HL-60 (cell line): ENCODE data around the gene DBP.

ENCODE experiments used
- DNase-seq, 2 experiments: peaks; one replicate each; pipeline ENCODE4 v3.0.0-alpha.2; 2010 to 2020; ENCODE audit warnings: low read depth in 1 of 2, low spot score in 1 of 2
- H3K27ac ChIP-seq: fragments of 250-450 bp; sonication (Bioruptor Pico); replicated peaks from 2 replicates; pipeline ENCODE4 v1.5.1; 2020; ENCODE audit warnings: mild to moderate bottlenecking, moderate library complexity
- H3K27me3 ChIP-seq: fragments of 250-450 bp; sonication (Bioruptor Pico); 2 replicates; pipeline ENCODE4 v1.5.1; 2021; ENCODE audit warnings: mild to moderate bottlenecking, moderate library complexity; ENCODE audit not compliant: insufficient read depth, poor library complexity, severe bottlenecking
- H3K4me3 ChIP-seq: replicated peaks from 2 replicates; pipeline ENCODE4 v1.5.1; 2011; ENCODE audit warnings: mild to moderate bottlenecking, control low read depth, low read length; ENCODE audit not compliant: insufficient read depth
- CTCF ChIP-seq: IDR thresholded peaks from one replicate; pipeline ENCODE4 v1.5.1; 2011; ENCODE audit warnings: low read length, control low read depth, inconsistent platforms; ENCODE audit not compliant: insufficient read depth
- GABPA ChIP-seq: IDR thresholded peaks from 2 replicates; pipeline ENCODE4 v1.6.1; 2012; ENCODE audit warnings: low read depth
- POLR2AphosphoS5 ChIP-seq: IDR thresholded peaks from 2 replicates; pipeline ENCODE4 v1.6.1; 2012; ENCODE audit warnings: low read depth
- REST ChIP-seq: IDR thresholded peaks from 2 replicates; pipeline ENCODE4 v1.6.1; 2012; ENCODE audit warnings: low read depth; ENCODE audit not compliant: insufficient replicate concordance
- SPI1 ChIP-seq: IDR thresholded peaks from 2 replicates; pipeline ENCODE4 v1.6.1; 2012; ENCODE audit warnings: low read depth, mild to moderate bottlenecking, borderline replicate concordance

DBP gene

GRCh38 chr19:48676887-48677286, 39.7 kb upstream of the DBP start:
- H3K4me3 ChIP-seq, result no peak overlapping the region
- no peak for DNase-seq
- H3K27me3 ChIP-seq, result no peaks in the 10 kb centered on the region
- TF ChIP-seq CTCF, result no peak
- TF ChIP-seq SPI1, result no peak
- no peak for TF ChIP-seq GABPA
- no peak for TF ChIP-seq POLR2AphosphoS5
- TF ChIP-seq REST, result no peak
- H3K27ac ChIP-seq, result no peak overlapping the region

GRCh38 chr19:48676487-48676886, 39.3 kb upstream of the DBP start:
- no peaks in the 10 kb centered on the region for H3K27me3 ChIP-seq
- H3K27ac ChIP-seq, result no peak overlapping the region
- no peak for DNase-seq
- H3K4me3 ChIP-seq, result no peak overlapping the region
- TF ChIP-seq REST (no peak), GABPA (no peak), POLR2AphosphoS5 (no peak), SPI1 (no peak), CTCF (no peak)

GRCh38 chr19:48674921-48675824, 38.0 kb upstream of the DBP start:
- DNase-seq, result peak; percentile 20 to 77
- TF ChIP-seq CTCF (peak; percentile 64), POLR2AphosphoS5 (no peak)
- H3K4me3 ChIP-seq, result no peak overlapping the region
- no peaks in the 10 kb centered on the region for H3K27me3 ChIP-seq
- H3K27ac ChIP-seq, result no peak overlapping the region
